Ovary (tissue), 3 donors: ENCODE measurements around the gene FABP7.

Source experiments
- EP300 ChIP-seq: sonication (generic); formaldehyde crosslinking; IDR thresholded peaks from one replicate; pipeline ENCODE4 v1.6.1; 2017; ENCODE audit warnings: antibody characterized with exemption
- TF ChIP-seq, protein P1 (sequence below), 3 donors: fragments of 450-650 bp in 2 of 3; fragments of 200-600 bp in 1 of 3; IDR thresholded peaks; one replicate each; pipeline versions ENCODE4 v1.5.1 to v1.8.0; 2016 to 2022; ENCODE audit warnings: antibody characterized with exemption in 3 of 3, mild to moderate bottlenecking in 1 of 3
- donor health status: DM: no; HTN: no; CAD: no.

DNA sequence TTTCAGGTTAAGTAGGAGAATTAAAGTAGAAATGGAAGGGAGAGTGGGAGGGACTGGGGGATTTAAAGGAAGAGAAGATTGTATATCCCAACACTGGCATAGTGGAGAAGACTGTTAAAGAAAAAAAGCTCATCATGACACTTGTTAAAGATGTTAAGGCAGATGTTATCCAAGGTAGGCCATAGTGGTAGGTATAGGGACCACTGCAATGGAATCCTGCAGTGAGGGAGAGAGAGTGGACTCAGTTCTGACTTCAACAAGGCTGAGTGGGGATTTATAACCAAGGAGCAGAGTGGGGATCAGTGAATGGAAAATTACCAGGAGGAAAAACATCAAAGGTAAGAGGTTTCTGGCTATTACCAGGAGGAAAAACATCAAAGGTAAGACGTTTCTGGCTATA is 30.7 kb downstream of the FABP7 start:
- TF ChIP-seq, protein P1, sequence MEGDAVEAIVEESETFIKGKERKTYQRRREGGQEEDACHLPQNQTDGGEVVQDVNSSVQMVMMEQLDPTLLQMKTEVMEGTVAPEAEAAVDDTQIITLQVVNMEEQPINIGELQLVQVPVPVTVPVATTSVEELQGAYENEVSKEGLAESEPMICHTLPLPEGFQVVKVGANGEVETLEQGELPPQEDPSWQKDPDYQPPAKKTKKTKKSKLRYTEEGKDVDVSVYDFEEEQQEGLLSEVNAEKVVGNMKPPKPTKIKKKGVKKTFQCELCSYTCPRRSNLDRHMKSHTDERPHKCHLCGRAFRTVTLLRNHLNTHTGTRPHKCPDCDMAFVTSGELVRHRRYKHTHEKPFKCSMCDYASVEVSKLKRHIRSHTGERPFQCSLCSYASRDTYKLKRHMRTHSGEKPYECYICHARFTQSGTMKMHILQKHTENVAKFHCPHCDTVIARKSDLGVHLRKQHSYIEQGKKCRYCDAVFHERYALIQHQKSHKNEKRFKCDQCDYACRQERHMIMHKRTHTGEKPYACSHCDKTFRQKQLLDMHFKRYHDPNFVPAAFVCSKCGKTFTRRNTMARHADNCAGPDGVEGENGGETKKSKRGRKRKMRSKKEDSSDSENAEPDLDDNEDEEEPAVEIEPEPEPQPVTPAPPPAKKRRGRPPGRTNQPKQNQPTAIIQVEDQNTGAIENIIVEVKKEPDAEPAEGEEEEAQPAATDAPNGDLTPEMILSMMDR (IDR thresholded peaks at IDR 0.05) = no peak
- no peak for TF ChIP-seq EP300
